ENCODE data around the gene MFAP3L.

The MFAP3L gene

DNA sequence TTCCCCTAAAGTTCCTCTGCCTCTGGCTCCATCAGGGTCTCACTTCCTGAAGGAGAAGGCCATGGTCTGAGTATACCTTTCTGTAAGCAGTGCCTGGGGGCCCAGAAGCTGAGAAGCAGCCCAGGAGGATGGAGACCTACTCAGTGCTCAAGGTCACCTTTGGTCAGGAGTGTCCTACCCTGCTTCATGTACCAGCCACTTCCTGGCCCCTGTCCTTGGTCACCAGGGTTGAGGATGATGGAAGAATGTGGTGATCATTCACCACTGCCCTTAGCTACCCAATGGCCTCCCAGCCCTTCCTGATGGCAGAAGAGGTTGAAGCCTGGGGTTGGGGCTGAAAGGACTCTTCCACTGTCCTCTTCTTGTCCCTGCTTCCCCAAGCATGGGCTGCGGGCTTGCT lies 9.0 kb upstream of the MFAP3L start:
- H3K4me1 Mint-ChIP-seq, result no peaks in the 10 kb centered on the region
- ATAC-seq (no peak), DNase-seq (no peak)
- no peaks in the 10 kb centered on the region for H3K27me3 Mint-ChIP-seq
- no peak overlapping the region for H3K4me3 Mint-ChIP-seq
- no peaks in the 10 kb centered on the region for H3K9me3 Mint-ChIP-seq
- no peak overlapping the region for H3K27ac Mint-ChIP-seq

DNA sequence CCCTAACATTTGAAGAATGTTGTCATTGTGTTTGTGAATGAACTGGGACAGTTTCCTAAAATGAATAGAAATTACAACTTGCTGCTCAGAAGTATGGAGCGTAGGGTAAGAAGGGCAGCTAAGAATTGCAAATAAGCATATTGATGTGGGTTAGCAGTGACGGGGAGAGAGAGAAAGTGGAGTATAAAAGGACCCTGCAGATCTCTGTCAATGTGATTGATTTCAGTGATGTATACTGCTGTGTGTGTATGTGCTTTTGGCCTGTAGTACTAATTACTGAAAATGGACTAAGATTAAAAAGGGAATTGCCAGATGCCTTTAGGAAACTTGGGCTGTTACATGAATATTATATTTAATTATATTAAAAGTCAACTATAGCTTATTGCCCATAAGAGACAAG lies 7.8 kb upstream of the MFAP3L start:
- Mint-ChIP-seq H3K4me3 (no peak overlapping the region), H3K27me3 (peaks cover 10% of the 10 kb centered on the region), H3K4me1 (no peaks in the 10 kb centered on the region), H3K27ac (no peak overlapping the region), H3K9me3 (no peaks in the 10 kb centered on the region)
- ATAC-seq, result no peak
- no peak for DNase-seq

DNA sequence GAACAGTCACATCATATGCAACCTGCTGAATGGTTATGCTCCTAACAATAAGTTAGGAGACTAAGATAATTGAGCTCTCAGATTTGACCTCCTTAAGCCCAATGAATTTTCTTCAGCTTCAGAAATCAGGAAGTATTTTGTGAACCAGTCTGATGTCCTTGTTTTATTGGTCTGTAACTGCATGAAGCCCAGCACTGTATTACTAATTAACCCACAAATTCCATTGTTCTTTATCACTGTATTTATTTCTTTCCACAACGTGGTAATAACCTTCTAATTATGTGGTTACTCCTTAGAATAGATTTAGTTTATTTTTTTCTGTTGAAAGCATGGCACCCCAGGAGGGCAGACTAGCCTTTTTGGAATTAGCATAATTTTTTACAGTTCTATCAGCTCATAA lies 3.9 kb upstream of the MFAP3L start:
- Mint-ChIP-seq H3K27ac (no peak overlapping the region), H3K27me3 (peaks cover 33% of the 10 kb centered on the region), H3K4me3 (no peak overlapping the region), H3K9me3 (peaks cover 0 to 6% of the 10 kb centered on the region in 2 donors), H3K4me1 (peaks cover 14% of the 10 kb centered on the region)
- DNase-seq (no peak), ATAC-seq (no peak)

DNA sequence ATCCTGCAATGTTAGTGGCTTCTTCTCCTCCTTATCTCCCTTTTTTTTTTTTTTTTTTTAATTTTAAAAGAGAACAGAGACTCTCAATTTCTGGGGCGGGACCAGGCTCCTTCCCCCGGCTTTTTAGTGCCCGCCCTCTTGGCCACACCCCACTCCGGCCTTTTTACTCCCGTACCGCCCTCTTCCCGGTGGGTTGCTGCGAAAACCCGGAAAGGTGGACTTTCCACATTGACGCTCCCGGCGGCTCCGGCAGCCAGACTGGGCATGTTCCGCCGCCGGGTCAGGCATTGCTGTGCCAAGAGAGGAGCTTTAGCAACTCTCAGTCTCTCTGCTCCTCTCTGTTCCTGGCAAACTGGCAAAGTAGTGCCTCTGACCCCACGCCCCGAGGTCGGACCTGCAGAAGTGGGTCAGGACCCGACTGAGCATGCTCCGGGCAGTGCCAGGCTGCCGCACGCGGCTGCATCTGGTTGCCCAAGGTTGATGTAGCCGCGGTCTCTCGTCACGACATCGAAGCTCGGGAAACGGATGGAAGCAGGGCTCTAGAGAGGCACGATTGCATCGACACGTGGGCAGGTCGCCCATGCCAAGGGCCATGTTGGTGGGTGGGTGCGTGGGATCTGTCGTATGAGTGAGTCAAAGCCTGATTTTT lies 1.1 kb upstream of the MFAP3L start:
- ATAC-seq, result peak; percentile 72
- peak; percentile 89 to 91 for DNase-seq
- H3K27me3 Mint-ChIP-seq, result peaks cover 33% of the 10 kb centered on the region
- peaks cover 14% of the 10 kb centered on the region for H3K4me1 Mint-ChIP-seq
- H3K9me3 Mint-ChIP-seq, result peaks cover 0 to 6% of the 10 kb centered on the region in 2 donors
- peak overlapping the region; percentile 94 to 96 for H3K27ac Mint-ChIP-seq
- H3K4me3 Mint-ChIP-seq, result peak overlapping the region; percentile 86 to 90

DNA sequence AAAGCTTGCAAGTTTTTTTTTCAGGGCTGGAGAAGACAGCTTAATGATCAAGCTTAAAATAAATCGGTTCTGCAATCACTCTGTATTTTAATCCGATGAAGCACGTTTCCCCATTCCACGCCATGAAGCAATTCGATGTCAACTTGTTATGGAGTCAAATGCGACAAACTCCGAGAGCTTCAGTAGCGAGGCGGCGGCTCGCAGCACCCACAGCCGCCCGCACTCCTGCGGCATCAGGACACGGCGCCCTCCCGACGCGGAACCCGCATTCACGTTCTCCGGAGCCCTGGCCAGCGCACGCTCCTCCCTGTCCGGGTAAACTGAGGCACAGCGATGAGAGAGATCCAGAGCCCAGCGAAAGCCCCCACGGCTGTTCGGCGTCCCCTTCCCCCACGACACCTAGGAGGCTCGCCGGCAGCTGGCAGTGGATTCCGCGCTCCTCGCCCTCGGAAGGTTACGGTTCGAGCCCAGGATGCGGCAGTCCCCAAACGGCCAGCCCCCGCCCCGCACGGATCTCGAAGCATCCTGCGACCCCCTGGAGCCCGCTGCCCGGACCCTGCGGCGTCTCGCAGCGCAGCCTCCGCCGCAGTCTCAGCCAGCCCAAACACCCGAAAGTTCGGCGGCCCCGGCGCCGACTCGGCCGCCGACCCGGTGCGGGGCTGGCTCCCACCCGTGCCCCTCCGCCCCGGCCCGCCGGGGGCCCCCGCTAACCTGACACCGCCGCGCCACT lies 507 bp downstream of the MFAP3L start:
- peak; percentile 13 for ATAC-seq

DNA sequence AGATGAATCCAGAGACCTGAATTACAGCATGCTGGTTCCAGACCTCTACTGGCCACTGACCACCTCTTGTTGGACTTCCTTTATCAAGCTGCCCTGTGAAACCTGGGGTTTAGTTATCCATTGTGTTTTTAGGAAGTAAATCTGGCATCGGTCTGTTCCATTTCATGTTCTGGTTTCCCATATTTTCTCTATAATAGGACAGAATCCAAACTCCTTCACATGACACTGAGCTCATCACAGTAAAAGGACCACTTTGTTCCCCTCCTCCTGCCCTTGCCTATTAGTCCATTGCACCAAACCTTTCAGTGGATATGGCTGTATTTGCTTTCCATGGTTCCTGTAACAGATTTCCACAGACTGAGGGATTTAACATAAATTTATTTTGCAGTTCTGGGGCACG lies 4.0 kb downstream of the MFAP3L start:
- Mint-ChIP-seq H3K27ac (no peak overlapping the region), H3K4me3 (no peak overlapping the region), H3K9me3 (no peaks in the 10 kb centered on the region), H3K4me1 (peaks cover 6% of the 10 kb centered on the region), H3K27me3 (peaks cover 18% of the 10 kb centered on the region)
- ATAC-seq (no peak), DNase-seq (no peak)

More for the DNA sequence above, 507 bp downstream of the MFAP3L start:
- H3K9me3 Mint-ChIP-seq, result peaks cover 0 to 6% of the 10 kb centered on the region in 2 donors
- peak overlapping the region; percentile 81 to 83 for H3K4me3 Mint-ChIP-seq
- DNase-seq, result peak; percentile 10 to 26
- H3K4me1 Mint-ChIP-seq, result peaks cover 14% of the 10 kb centered on the region
- peaks cover 34% of the 10 kb centered on the region for H3K27me3 Mint-ChIP-seq
- no peak overlapping the region for H3K27ac Mint-ChIP-seq

DNA sequence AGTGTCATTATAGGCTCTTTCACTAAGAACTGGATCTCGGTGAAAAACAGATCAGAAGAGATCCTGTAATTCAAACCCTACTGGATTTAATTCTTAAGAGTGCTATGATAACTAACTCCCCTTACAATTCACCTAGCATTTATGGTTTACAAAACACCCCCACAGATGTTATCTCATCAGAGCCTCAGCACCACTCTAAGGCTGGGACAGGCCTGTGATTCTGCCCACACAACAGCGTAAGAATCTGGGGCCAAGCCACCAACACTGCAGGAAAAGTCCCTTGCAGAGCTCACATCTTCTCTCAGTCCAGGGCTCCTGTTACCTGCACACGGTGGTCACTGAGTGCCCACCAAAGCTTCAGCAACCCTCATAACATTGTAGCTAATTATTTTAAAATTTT lies 8.9 kb downstream of the MFAP3L start:
- no peak overlapping the region for H3K4me3 Mint-ChIP-seq
- ATAC-seq, result no peak
- H3K4me1 Mint-ChIP-seq, result no peaks in the 10 kb centered on the region
- DNase-seq, result no peak
- no peaks in the 10 kb centered on the region for H3K9me3 Mint-ChIP-seq
- H3K27me3 Mint-ChIP-seq, result peaks cover 10% of the 10 kb centered on the region
- no peak overlapping the region for H3K27ac Mint-ChIP-seq

DNA sequence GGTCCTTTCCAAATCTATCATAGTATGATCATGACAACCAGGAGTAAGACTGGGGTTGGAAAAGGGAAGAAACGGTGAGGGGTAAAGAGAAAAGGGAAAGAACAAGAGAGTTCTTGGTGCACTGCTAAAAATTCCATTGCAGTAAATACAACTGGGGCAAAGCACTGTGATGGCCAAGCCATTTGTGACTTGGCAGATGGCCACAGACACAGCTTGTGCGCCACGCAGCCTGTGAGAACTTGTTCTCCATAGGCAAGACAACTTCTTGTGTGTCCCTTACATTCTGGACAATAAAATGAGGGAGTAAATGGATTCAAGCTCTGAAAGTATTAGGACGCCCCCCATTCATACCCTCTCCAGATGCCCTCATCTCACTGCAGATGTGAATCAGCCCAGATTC lies 10.9 kb downstream of the MFAP3L start:
- H3K27me3 Mint-ChIP-seq, result peaks cover 4% of the 10 kb centered on the region
- no peaks in the 10 kb centered on the region for H3K4me1 Mint-ChIP-seq
- no peak for ATAC-seq
- H3K4me3 Mint-ChIP-seq, result no peak overlapping the region
- H3K27ac Mint-ChIP-seq, result no peak overlapping the region
- H3K9me3 Mint-ChIP-seq, result no peaks in the 10 kb centered on the region
- DNase-seq, result no peak

DNA sequence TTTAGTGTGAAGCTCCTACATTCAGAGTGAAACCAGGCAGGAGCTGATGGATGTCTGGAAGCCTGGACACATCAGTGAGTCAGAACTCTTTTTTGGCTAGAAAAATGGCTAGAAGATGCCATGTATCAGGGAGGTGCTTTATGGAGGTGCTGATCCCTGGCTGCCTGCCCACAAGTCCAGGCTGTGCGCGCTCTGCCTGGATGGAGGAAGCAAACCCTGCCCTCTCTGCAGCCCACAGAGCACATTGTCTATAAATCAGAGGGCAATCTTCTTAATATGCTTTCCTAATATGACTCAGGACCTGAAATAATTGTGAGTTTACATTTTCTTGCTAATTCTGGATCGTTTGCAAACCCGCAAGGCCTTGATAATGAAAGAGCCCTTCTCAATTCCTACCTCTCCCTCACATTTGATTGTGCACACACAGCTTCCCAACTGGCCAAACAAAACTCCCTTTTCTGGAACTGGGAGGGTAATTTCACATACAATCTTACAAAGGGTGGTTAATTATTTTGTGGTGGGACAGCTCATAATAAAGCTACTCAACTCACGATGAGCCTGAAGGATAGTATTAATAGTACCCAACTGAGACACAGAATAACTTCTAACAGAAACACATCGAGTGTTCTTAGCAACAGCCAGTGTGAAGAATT lies 11.7 kb downstream of the MFAP3L start:
- H3K4me1 Mint-ChIP-seq, result no peaks in the 10 kb centered on the region
- no peak overlapping the region for H3K4me3 Mint-ChIP-seq
- DNase-seq (no peak), ATAC-seq (no peak)
- H3K27me3 Mint-ChIP-seq, result no peaks in the 10 kb centered on the region
- no peaks in the 10 kb centered on the region for H3K9me3 Mint-ChIP-seq
- H3K27ac Mint-ChIP-seq, result no peak overlapping the region

DNA sequence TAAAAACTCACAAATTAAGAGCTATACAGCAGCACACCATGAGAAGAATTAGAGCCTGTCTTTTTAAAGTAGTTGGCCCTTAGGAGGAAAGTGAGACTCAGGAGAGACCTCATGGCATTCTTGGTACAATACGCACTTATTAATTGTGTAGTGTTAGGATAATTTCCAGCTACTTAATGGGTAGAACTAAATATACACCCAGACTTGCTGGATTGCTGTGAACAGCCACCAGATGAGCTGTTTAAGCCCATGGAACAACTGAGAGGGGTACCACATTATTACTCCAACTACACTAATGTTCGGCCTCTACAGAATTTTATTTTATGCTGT lies 13.6 kb downstream of the MFAP3L start:
- Mint-ChIP-seq H3K27me3 (no peaks in the 10 kb centered on the region), H3K27ac (no peak overlapping the region), H3K4me3 (no peak overlapping the region), H3K9me3 (no peaks in the 10 kb centered on the region), H3K4me1 (peaks cover 12% of the 10 kb centered on the region)
- no peak for DNase-seq
- ATAC-seq, result no peak

DNA sequence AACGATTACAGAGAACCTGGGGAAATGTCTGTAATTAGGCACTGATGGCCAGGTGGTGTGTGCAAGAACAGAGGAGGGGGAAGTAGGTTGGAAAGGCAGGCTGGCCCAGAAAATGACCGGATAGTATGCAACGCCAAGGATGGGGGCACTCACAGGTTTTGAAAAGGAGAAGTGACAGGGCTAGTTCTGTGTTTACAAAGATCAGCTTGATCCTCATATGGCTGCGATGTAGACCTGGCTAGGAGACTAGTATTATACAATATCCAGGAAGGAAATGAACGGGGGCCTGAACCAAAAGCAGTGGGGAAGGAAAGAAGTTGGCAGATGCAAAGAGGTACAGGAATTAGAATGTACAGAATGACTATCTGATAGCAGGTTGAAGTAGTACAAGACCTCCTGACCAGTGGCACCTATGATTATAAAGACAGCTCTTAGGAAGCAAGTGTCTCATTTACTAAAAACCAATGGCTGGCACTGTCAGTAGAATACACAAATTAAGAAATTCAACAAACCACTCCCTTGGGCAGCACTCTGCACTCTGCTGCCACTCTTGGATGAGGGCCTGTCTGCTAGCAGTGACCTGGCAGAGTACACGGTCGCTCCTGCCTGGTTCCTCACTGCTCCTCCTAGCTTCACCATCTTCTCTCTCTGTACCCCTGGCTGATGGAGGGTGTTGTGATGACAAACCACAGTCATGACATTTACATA lies 14.1 kb downstream of the MFAP3L start:
- DNase-seq (no peak), ATAC-seq (no peak)
- no peaks in the 10 kb centered on the region for H3K27me3 Mint-ChIP-seq

DNA sequence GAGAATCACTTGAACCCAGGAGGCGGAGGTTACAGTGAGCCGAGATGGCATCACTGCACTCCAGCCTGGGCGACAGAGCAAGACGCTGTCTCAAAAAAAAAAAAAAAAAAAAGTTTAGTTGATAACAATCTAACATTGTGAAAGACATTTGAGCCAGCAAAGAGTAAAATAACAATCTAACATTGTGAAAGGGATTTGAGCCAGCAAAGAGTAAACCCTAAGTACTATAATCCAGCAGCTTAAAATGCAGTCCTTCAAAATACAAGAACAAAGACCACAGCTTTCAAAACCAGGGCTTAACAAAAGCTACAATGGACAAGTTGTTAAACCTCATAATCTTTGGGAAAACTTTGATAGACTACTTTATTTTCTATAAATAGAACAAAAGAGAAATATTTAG lies 16.9 kb downstream of the MFAP3L start:
- ATAC-seq, result no peak
- Mint-ChIP-seq H3K27me3 (no peaks in the 10 kb centered on the region), H3K27ac (no peak overlapping the region), H3K4me3 (no peak overlapping the region), H3K9me3 (no peaks in the 10 kb centered on the region), H3K4me1 (peaks cover 13% of the 10 kb centered on the region)
- no peak for DNase-seq

More for the DNA sequence above, 14.1 kb downstream of the MFAP3L start:
- Mint-ChIP-seq H3K4me3 (no peak overlapping the region), H3K9me3 (no peaks in the 10 kb centered on the region), H3K27ac (no peak overlapping the region), H3K4me1 (peaks cover 13% of the 10 kb centered on the region)

DNA sequence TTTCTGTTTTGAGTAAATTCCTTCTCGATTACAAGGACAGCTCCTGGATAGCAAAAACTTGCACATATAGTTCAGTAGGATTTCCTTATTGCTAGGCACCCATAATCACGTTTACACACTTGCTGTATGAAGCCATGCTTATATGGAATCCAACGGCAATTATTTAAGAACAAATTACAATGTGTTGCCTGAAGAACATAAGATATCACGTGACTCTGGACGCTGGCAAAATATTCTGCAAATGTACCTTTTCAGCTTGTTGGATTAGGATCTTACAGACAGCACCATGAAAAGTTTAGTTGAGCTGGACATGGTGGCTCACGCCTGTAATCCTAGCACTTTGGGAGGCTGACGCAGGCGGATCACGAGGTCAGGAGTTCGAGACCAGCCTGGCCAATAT lies 17.4 kb downstream of the MFAP3L start:
- peaks cover 13% of the 10 kb centered on the region for H3K4me1 Mint-ChIP-seq
- H3K4me3 Mint-ChIP-seq, result no peak overlapping the region
- no peak for DNase-seq
- H3K27me3 Mint-ChIP-seq, result no peaks in the 10 kb centered on the region
- no peaks in the 10 kb centered on the region for H3K9me3 Mint-ChIP-seq
- no peak overlapping the region for H3K27ac Mint-ChIP-seq
- ATAC-seq, result no peak

DNA sequence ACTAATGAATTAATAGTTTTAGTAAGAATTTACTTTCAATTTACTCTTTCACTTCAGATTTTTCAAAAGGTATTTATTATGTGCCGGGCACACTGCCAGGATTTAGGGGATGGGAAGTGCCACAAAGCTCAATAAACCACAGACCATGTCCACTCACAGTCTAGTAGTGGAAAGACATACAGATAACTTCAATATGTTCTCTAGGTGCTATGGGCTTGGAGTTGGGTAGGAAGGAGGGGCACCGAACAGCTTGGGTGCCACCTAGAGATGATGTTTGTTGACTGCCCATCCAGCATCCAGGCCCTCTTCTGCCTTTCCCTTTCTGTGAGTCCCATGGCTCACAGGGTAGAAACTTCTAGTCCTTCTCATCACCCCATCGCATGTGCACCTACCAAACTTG lies 17.8 kb downstream of the MFAP3L start:
- no peak overlapping the region for H3K4me3 Mint-ChIP-seq
- ATAC-seq (peak; percentile 37), DNase-seq (no peak)
- H3K4me1 Mint-ChIP-seq, result peaks cover 13% of the 10 kb centered on the region
- no peaks in the 10 kb centered on the region for H3K27me3 Mint-ChIP-seq
- H3K27ac Mint-ChIP-seq, result no peak overlapping the region
- H3K9me3 Mint-ChIP-seq, result no peaks in the 10 kb centered on the region

DNA sequence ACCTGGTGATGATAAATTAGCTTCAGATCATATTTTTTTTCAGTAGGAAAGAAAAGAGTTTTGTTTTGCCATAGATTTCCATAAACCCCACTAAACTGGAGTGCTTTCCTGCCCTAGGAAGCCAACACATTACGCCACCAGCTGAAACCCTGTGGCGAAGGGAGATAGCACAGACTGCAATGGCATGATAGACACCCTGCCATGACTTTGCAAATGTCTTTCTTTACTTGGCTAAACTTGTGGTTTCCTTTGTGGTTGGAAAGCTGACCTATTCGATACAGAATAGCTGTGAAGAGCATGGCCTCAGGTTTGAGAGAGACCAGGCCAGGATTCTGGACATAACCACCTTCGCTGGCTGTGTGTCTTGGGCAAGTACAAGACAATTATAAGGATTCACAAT lies 19.1 kb downstream of the MFAP3L start:
- Mint-ChIP-seq H3K4me3 (no peak overlapping the region), H3K4me1 (peaks cover 13% of the 10 kb centered on the region), H3K27ac (no peak overlapping the region), H3K27me3 (no peaks in the 10 kb centered on the region), H3K9me3 (no peaks in the 10 kb centered on the region)
- DNase-seq (no peak), ATAC-seq (no peak)

DNA sequence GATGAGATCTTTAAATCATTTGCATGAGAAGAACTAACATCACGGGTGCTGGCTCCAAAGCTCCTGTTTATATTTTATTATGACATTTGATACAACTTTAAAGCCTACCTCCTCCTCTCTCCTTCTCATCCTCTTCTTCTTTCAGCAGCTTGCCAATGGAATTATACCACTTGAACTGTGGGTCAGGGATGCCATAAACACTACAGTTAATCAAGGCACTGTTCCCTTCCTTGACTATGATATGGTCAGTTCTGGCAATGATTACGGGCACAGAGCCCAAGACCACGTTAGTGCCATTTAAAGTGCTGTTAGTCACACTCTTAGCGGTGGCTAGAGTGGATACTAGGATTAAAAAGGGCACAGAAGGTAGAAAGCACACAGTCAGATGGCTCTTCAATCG lies 20.7 kb downstream of the MFAP3L start:
- no peak overlapping the region for H3K4me3 Mint-ChIP-seq
- H3K27ac Mint-ChIP-seq, result no peak overlapping the region
- ATAC-seq (no peak), DNase-seq (no peak)
- peaks cover 13% of the 10 kb centered on the region for H3K4me1 Mint-ChIP-seq
- no peaks in the 10 kb centered on the region for H3K9me3 Mint-ChIP-seq
- no peaks in the 10 kb centered on the region for H3K27me3 Mint-ChIP-seq
